ENCODE measurements around the gene CTBP2.
"Not testable (repeated sequence)": the region's sequence is repeated elsewhere in the genome, so short reads cannot be mapped to it uniquely, and the experiment has no call there.

Gene CTBP2

DNA sequence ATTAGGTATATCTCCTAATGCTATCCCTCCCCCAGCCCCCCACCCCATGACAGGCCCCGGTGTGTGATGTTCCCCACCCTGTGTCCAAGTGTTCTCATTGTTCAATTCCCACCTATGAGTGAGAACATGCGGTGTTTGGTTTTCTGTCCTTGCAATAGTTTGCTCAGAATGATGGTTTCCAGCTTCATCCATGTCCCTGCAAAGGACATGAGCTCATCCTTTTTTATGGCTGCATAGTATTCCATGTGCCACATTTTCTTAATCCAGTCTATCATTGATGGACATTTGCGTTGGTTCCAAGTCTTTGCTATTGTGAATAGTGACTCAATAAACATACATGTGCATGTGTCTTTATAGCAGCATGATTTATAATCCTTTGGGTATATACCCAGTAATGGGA is 18.7 kb upstream of the CTBP2 start:
- DNase-seq = not testable (repeated sequence)

- no peak for DNase-seq
Observed at GRCh38 chr10:125177641-125178640, 17.6 kb upstream of the CTBP2 start.

GRCh38 chr10:125175807-125176206 is 15.4 kb upstream of the CTBP2 start:
- DNase-seq = no peak

DNA sequence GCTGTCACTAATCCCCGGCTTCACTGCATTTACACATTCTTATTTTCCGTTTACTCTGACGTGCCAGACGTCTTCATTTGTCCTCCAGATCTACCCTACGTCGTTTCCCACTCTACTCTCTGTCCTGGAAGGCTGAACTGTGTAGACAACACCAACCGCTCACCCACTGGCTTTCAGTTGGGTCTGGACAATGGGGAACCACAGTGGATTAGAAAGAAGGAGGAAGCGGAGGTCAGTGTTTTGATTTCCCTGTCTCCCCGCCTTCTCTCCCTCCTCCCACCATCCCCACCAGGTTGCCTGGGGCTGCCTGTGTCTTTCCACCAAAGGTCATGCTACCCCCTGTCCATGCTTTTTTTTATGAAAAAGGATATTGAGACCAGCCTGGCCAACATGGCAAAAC is 14.0 kb upstream of the CTBP2 start:
- DNase-seq = no peak

DNA sequence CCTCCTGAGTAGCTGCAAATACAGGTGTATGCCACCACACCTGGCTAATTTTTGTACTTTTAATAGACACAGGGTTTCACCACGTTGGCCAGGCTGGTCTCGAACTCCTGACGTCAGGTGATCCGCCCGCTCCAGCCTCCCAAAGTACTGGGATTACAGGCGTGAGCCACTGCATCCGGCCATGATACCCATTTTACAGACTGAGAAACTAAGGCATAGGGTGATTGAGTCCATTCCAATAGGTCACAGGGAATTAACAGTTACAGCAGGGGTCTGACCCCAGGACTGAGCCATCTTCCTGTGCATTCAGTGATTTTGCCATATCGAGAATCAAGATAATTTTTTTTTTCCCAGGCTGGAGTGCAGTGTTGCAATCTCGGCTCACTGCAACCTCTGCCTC is 12.3 kb upstream of the CTBP2 start:
- DNase-seq = no peak

DNA sequence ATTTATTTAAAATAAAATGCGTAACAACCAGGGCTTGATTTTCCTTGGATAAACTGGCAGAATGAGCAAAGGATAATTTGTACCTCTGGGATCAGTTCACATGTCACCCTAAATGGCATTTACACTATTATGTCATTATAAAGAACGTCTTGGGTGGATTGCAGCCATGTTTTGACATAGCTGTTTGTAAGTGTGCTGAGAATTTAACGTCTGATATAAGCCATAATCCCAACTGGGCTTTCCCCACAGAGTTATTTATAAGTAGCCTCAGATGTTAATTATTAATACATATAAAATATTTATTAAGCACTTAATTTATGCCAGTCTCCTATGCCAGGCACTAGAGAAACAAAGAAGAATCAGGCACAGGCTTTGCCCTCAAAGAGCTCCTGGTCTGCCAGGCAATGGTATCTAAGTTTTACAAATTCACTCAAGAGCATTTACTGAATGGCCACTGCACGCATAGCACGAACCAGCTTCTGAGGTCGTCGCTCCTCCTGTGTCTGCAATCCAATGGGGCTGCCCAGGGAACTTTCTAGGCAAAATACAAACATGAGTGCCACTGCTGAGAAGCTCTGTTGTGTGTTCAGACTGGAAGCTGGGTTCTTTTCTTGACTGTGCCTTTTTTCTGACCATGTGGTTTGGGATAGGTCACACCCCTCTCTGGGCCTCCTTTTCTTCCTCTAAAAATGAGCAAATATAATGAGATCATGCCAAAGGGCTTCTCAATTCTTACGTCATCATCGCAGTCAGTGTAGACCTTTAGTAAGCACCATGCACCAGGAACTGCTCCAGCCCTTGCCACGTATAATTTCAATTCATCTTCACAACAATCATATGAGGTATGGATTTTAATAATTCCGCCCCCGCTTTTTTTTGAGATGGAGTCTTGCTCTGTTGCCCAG is 11.3 kb upstream of the CTBP2 start:
- DNase-seq = no peak

- DNase-seq = no peak
Observed at GRCh38 chr10:125169915-125170314, 9.6 kb upstream of the CTBP2 start.

DNA sequence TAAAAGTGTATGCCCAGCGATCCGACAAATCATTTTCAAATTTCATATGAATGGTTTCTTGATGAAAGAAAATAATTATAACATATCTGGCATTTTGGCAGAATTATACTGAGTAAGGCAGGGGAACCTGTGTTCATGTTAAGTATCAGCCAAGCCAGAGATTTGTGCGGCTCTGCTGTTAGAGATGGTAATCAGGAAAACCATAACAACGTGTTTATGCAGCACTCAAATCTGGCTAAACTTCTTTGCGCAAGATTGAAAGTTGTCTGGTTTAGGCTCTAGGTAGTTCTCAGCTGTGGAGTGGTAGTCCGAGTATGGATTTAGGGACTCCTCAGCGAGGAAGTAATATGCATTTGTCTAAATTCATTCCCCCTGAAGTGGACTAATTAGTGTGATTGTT is 8.9 kb upstream of the CTBP2 start:
- no peak for DNase-seq

DNA sequence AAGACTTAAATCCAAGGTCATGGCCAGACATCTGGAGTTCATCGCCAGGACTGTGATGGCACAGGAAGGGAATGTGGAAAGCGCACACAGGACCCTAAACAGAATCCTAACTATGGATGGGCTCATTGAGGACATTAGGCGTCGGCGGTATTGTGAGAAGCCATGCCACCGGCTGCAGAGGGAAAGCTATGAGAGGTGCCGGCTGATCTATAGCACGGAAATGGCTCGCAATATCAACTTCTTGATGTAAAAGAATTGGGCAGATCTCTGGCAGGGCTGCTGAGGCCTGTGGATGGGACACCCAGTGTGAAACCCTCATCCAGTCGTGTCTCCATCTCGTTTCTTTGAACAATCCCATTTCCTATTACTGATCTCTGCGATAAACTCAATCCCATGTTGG is 6.3 kb upstream of the CTBP2 start:
- DNase-seq = no peak

- DNase-seq = no peak
Observed at GRCh38 chr10:125165584-125166573, 5.5 kb upstream of the CTBP2 start.

DNA sequence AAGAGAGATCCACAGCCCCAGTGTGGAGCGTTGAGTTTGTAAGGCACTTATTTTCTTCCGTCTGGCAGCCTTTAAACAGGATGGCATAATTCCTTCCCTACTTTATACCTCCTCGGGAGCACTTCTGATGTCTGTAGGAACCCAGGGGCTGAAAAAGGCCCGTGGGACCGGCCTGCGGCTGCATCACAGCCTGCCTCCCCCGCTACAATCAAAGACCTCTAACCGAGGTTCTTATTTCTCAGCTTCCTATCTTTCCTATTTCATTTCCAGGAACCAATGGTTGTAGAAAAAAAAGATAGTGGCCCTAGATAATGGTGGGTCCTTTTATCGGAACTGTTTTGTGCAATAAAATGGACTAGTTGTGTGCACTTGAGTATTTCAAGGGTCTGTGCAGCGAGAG is 4.1 kb upstream of the CTBP2 start:
- DNase-seq = no peak

DNA sequence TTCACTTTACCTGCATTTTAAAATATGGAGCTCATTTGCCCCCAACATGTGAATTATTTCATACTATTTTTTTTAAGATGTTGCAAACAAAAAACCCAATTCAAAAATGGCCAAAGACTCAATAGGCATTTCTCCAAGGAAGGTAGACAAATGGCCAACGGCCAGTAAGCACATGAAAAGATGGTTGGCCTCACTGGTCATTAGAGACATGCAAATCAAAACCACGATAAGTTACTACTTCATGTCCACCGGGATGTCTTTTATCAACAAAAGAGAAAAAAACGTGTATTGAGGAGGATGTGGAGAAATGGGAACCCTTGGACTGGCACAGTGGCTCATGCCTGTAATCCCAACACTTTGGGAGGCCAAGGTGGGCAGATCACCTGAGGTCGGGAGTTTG is 3.4 kb upstream of the CTBP2 start:
- no peak for DNase-seq

DNA sequence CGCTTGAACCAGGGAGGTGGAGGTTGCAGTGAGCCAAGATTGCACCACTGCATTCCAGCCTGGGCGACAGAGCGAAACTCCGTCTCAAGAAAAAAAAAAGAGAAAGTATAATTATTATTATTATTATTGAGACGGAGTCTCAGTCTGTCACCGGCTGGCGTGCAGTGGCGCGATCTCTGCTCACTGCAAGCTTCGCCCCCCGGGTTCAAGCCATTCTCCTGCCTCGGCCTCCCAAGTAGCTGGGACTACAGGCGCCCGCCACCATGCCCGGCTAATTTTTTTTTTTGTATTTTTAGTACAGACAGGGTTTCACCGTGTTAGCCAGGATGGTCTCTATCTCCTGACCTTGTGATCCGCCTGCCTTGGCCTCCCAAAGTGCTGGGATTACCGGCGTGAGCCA is 2.9 kb upstream of the CTBP2 start:
- DNase-seq = not testable (repeated sequence)

GRCh38 chr10:125162120-125162931 is 2.0 kb upstream of the CTBP2 start:
- DNase-seq = no peak

DNA sequence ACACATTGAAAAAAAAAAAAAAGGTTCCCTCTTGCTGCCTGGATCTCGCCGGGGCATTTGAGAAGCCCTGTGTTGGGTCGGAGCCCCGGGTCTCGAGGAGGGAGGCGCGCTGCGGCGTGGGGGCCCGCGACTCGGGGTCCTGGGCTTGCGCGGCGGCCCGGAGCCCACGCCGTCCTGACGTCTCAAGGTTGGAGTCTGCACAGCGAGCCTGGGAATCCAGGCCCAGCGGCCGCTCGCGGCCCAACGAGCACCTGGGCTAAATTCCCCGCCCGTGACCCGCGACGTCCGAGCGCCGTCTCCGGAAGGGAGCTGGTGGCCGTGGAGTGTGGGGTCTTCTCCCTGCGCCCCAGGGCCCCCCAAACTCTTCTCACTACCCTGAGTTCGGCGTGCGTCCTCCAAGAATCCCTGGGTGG is 1.4 kb upstream of the CTBP2 start:
- no peak for DNase-seq

DNA sequence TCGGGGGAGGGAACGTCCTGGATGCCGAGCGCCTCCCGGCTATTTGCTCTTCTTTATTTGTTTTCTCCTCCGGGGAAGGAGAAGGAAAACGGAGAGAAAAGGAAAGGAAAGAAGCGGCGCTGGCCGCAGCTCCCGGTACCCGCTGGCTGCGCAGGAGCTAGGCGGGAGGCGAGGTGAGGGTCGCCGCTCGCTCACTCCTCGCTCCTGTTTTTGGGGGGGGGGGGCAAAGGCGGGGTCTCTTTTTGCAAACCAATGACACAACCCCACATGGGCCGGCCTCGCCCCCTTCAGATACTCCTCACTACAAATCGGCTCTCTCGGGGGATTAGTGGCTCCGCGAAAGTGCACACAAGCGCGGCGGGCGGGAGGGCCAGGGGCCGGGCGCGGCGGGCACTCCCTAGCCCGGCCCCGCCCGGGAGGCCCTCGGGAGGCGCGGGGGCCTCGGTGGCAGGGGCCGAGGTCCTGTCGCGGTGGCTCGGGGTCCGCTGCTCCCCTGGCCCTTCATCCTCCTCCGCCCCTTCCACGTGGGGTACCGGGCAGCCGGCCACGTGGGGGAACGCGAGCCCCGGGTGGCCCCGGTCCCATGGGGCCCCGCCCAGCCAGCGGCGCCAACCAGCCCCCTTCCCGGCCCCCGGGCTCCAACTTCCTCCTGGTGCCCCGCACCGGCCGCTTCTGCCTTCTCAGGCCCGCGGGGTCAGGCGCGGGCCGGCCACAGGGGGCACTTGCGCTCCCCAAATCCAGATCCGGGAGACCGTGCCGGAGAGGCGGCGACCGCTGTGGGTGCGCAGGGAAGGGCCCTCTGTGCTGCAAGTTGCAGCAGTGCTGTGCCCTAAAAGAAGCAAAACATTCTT is 718 bp upstream of the CTBP2 start:
- DNase-seq = peak; percentile 43

GRCh38 chr10:125159486-125159931 is 854 bp downstream of the CTBP2 start:
- no peak for DNase-seq

DNA sequence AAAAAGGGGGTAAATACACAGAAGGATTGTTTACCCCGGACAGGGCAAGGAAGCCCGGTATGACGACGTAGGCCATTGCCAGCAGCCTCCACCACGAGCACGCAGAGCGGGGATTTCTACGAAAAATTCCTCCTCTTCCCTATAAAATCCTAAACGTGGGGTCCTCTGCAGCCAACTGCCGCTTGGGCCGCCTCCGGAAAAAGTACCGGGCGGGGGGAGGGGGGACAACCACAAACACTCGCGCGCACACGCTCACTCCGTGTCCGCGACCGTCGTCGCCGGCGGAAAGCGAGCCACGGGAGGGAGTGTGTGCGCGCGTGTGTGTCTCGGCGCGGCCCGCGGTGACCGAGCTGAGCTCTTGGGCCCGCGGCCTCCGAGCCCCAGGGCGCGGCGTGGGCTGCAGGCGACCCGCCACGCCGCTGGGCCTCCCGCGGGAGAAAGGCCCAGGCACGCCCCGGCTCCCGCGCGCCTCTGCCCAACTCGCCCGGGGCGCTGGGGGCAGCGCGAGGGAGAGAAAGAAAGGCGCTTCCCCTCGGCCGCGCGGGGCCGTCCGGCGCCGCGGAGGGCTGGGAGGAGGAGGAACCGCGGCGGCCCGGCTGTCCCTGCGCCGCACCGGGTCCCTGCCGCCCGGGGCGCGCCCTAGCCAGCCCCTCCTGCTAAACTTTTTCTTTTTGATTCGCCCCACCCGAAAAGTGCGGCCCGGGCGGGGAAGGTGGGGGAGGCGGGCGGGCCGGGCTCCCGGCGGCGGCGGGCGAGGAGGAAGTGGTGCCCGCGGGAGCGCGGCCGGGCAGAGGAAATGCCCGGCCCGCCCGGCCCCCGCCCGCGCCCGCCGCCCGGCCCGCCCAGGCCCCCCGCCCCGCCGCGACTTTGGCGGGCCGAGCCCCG is 1.5 kb downstream of the CTBP2 start:
- no peak for DNase-seq

- no peak for DNase-seq
Observed at GRCh38 chr10:125158275-125158600, 2.1 kb downstream of the CTBP2 start.

GRCh38 chr10:125157505-125157904 is 2.9 kb downstream of the CTBP2 start:
- no peak for DNase-seq

Data from activated CD4-positive, alpha-beta T cell treated with anti-CD3 and anti-CD28 coated beads for 48 hours (primary cell).